ENCODE data around the gene ATF4.

GRCh38 chr22:39479254-39479653 is 41.1 kb upstream of the ATF4 start:
- TF ChIP-seq CTCF (IDR thresholded peaks at IDR 0.05) (no peak), POLR2AphosphoS5 (IDR thresholded peaks at IDR 0.05) (no peak)

All from breast epithelium (tissue), 3 donors.